BE2C (cell line): ENCODE data around the gene NOC4L.

Source experiments
- DNase-seq: peaks from one replicate; pipeline ENCODE4 v3.0.0-alpha.2; 2020
- H3K27me3 ChIP-seq: fragments of 250-450 bp; sonication (Bioruptor Pico); 2 replicates; pipeline ENCODE4 v1.5.1; 2020; ENCODE audit warnings: mild to moderate bottlenecking
- H3K36me3 ChIP-seq: fragments of 250-450 bp; sonication (Bioruptor Pico); 2 replicates; pipeline ENCODE4 v1.5.1; 2020; ENCODE audit warnings: mild to moderate bottlenecking
- H3K4me1 ChIP-seq: fragments of 250-450 bp; sonication (Bioruptor Pico); 2 replicates; pipeline ENCODE4 v1.5.1; 2020
- H3K4me3 ChIP-seq: 2 replicates; pipeline ENCODE4 v1.5.1; 2011; ENCODE audit warnings: low read depth, low read length
- H3K9me3 ChIP-seq: fragments of 250-450 bp; sonication (Bioruptor Pico); 2 replicates; pipeline ENCODE4 v1.5.1; 2020
- CTCF ChIP-seq: IDR thresholded peaks from 2 replicates; pipeline ENCODE4 v1.5.1; 2012; ENCODE audit warnings: mild to moderate bottlenecking, low read depth, low read length

Gene NOC4L

GRCh38 chr12:132182711-132183365, 38.6 kb downstream of the NOC4L start:
- no peak overlapping the region for H3K4me3 ChIP-seq
- no peaks in the 10 kb centered on the region for H3K36me3 ChIP-seq
- no peaks in the 10 kb centered on the region for H3K4me1 ChIP-seq
- no peaks in the 10 kb centered on the region for H3K9me3 ChIP-seq
- no peak for TF ChIP-seq CTCF
- H3K27me3 ChIP-seq: peaks cover 87% of the 10 kb centered on the region
- no peak for DNase-seq

GRCh38 chr12:132185705-132186104, 41.4 kb downstream of the NOC4L start:
- H3K27me3 ChIP-seq: peaks cover 89% of the 10 kb centered on the region
- no peak overlapping the region for H3K4me3 ChIP-seq
- TF ChIP-seq CTCF: no peak
- H3K9me3 ChIP-seq: no peaks in the 10 kb centered on the region
- DNase-seq: no peak
- H3K4me1 ChIP-seq: no peaks in the 10 kb centered on the region
- H3K36me3 ChIP-seq: no peaks in the 10 kb centered on the region

- Histone ChIP-seq H3K4me3 (no peak overlapping the region), H3K4me1 (no peaks in the 10 kb centered on the region), H3K36me3 (no peaks in the 10 kb centered on the region), H3K27me3 (peaks cover 91% of the 10 kb centered on the region), H3K9me3 (no peaks in the 10 kb centered on the region)
- DNase-seq: no peak
- no peak for TF ChIP-seq CTCF
These were observed 42.1 kb downstream of the NOC4L start for GRCh38 chr12:132186208-132186856.

- peaks cover 95% of the 10 kb centered on the region for H3K27me3 ChIP-seq
- H3K4me1 ChIP-seq: peaks cover 4% of the 10 kb centered on the region; the same call in 1 of the 2 replicates
- H3K4me3 ChIP-seq: no peak overlapping the region
- no peak for TF ChIP-seq CTCF
- no peak for DNase-seq
- no peaks in the 10 kb centered on the region for H3K36me3 ChIP-seq
- H3K9me3 ChIP-seq: no peaks in the 10 kb centered on the region
These were observed 42.8 kb downstream of the NOC4L start for GRCh38 chr12:132186857-132187620.

GRCh38 chr12:132187646-132188450, 43.6 kb downstream of the NOC4L start:
- no peaks in the 10 kb centered on the region for H3K9me3 ChIP-seq
- H3K4me3 ChIP-seq: no peak overlapping the region
- H3K36me3 ChIP-seq: no peaks in the 10 kb centered on the region
- DNase-seq: no peak
- no peak for TF ChIP-seq CTCF
- H3K27me3 ChIP-seq: peaks cover 97% of the 10 kb centered on the region
- H3K4me1 ChIP-seq: peaks cover 10% of the 10 kb centered on the region
